GM10847 (cell line): ENCODE measurements around the gene PAQR8.
A peak's percentile ranks its signal among the peaks of the same experiment; 100 is the strongest.

Source experiments
- POLR2A ChIP-seq: IDR thresholded peaks from 2 replicates; pipeline ENCODE4 v1.6.1; 2011; ENCODE audit not compliant: insufficient read length; ENCODE audit errors: extremely low read depth

Gene PAQR8

DNA sequence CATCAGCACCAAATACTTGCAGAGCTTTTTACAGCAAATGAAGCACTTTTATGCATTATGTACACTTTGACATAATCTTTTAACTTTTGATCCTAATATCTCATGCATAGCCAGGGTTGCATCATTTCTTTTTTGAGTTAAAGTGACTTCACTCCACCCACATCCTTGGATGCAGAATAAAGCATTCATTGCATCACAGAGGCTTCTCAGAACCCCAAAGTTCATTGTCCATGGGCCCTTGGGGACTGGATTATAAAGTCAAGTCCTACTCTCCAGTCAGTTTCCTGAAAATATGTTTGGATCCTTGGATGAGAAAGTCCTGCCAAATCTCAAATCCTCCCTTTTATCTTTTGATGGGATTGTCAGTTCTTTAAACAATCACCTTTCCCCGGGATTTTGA is 47.5 kb downstream of the PAQR8 start:
- TF ChIP-seq POLR2A = no peak

DNA sequence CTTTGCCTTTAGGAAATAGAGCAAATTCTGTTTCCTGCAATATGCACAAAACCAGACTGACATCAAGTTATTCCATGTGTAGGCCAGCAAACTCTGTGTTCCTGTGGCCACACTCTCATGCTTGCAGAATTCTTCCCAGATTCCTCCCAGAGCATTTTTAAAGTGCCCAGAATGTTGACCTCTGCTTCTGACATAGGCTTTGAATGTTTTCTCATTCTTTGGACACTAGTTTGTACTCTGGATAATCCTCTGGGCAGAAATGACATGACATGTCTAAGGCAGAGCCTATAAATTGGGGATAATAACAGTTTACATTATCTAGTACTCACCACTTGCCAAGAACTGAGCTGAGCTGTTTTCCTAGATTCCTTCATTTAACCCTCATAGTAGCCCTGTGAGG is 49.0 kb downstream of the PAQR8 start:
- no peak for TF ChIP-seq POLR2A

DNA sequence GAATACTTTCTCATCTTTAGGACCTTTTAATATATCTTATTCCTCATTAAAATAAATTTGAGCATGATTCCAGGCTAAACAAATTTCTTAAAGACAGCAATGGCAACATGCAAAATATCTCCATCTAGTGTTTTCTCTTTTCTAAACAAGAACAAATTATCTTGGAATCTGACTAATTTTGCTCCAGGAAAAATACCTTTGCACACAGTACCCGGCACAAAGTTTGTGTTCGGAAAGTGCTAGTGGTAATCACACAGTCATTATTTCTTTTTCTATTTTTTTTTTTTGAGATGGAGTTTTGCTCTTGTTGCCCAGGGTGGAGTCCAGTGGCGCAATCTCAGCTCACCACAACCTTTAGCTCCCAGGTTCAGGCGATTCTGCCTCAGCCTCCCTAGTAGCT is 50.0 kb downstream of the PAQR8 start:
- TF ChIP-seq POLR2A = no peak

- no peak for TF ChIP-seq POLR2A
Measured at GRCh38 chr6:52415333-52415732, 53.4 kb downstream of the PAQR8 start.

DNA sequence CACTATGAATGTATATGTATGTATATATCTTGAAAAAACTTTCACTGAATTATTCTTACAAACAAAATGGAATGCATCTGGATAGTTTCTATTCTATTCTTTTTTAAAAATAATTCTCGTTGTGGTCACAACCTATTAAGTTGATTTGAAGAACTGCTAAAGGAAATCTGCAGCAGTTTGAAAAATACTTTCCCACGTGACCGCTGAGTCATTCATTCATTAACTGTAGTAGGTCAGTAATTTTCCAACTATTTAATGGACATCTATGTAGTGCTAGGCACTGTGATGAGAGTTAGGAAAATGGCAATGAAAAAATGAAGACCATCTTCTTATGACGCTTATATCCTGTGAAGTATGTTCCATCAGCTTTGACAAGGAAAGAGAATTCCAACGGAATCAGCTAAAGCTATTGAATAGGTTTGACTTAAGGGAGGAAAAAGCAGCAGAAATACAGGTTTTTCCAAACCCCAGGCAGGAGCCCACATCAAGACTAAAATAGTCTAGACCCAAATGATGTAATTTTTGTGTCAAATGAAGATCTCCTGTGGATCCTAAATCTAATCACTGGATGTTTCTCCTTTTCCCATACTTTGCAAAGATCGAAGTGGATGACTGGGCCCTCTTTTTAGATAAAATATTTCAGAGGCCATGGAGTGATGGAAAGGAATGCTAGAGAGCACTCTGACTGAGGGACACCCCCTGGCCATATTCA is 54.1 kb downstream of the PAQR8 start:
- TF ChIP-seq POLR2A = no peak

DNA sequence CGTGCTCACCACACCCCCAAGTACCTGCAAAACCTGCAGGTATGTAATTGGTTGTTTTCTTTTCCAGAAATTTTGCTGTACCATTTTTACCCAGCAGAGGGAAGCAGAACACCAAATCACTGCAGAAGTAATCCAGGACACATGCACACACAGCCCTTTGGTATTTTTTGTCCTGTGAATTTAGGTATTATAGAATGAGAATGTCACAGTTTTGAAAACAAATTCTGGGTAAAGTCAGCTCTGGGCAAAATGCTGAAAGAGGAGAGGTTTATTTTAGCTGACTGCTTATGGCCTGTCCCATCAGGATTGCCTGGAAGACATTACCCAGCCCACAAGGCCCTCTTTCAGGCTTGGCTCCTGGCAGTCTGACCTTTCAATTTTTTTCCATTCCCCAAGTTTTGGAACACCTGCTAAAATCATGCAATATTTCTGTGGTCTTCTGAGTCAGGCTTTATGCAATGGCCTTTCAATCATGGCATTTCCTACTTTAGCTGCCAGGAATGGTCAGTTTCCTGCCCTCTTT is 54.7 kb downstream of the PAQR8 start:
- TF ChIP-seq POLR2A = no peak

GRCh38 chr6:52417675-52418111 is 55.7 kb downstream of the PAQR8 start:
- no peak for TF ChIP-seq POLR2A

GRCh38 chr6:52418606-52419005 is 56.7 kb downstream of the PAQR8 start:
- no peak for TF ChIP-seq POLR2A

DNA sequence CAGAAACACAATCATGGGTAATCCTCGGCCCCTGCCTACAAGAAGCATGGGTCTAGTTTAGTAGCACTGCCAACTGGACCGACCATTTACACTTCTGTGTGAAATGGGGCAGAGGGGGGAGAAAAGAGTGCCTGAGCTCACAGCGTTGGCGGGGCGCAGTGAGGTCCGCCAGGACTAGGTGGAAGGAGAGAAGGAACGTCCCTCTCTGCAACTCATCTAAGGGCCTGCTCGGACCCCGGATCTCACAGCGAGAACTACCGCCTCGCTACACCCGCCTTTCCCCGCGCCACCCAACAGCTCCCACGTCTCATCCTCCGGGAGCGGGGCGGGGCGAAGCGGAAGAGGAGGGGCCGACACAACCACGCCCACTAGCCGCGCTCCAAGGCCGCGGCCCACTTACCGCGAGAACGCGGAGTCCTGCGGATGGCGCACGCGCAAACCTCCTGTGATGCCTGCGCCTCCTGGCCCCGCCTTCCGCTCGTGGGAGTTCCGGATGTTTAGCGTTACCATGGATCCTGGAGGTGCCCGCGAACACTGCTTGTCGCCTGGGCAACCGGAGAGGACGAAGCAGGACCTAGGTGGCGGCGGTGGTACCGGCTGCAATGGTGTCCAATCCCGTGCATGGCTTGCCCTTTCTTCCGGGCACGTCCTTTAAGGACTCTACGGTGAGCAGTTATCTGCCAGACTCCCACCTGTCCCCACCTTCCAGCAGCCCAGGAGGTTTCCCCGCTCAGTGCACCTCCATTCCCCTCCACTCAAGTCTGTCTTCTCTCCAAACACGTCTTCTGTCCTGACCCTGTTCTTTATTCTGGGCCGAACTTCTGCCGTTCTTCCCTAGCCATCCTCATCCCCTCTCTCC is 58.1 kb downstream of the PAQR8 start, which contains the start of gene EFHC1:
Gene EFHC1 (plus strand): TSS at position 534 of the 859 bp plus-strand sequence. CDS start 69 bp downstream, at position 603.
- peak; percentile 91 for TF ChIP-seq POLR2A

- no peak for TF ChIP-seq POLR2A
Measured at GRCh38 chr6:52420668-52421358, 58.9 kb downstream of the PAQR8 start.

GRCh38 chr6:52422156-52422555 is 60.2 kb downstream of the PAQR8 start:
- no peak for TF ChIP-seq POLR2A

GRCh38 chr6:52423448-52423847 is 61.5 kb downstream of the PAQR8 start:
- no peak for TF ChIP-seq POLR2A

- no peak for TF ChIP-seq POLR2A
Measured at GRCh38 chr6:52423971-52424381, 62.0 kb downstream of the PAQR8 start.

GRCh38 chr6:52424513-52424912 is 62.6 kb downstream of the PAQR8 start:
- no peak for TF ChIP-seq POLR2A

- TF ChIP-seq POLR2A = no peak
Measured at GRCh38 chr6:52426667-52427066, 64.7 kb downstream of the PAQR8 start.
